H1 (cell line): ENCODE results near the gene EIF4E1B. TPM values are rescaled to one million over a fixed set of nuclear protein-coding genes. Genes with fewer than 3 reads are reported as not detected.

Experiments
- CTCF ChIA-PET: fragments of 300-600 bp; sonication (Branson Sonifier 250); formaldehyde crosslinking; loops from one replicate; lab custom pipeline; 2021; ENCODE audit not compliant: partially characterized antibody; lab: Charles Lee
- POLR2A ChIA-PET: fragments of 300-600 bp; sonication (Branson Sonifier 250); formaldehyde crosslinking; loops from one replicate; lab custom pipeline; 2021; ENCODE audit warnings: inconsistent platforms; ENCODE audit not compliant: partially characterized antibody; lab: Charles Lee
- DNase-seq, 2 experiments: peaks; one replicate each; pipeline versions ENCODE4 v3.0.0 to v3.0.0-alpha.2; 2010 to 2022; ENCODE audit warnings: low spot score in 2 of 2, low read depth in 1 of 2, mixed read lengths in 1 of 2
- FAIRE-seq: peaks from 2 replicates; lab custom pipeline; 2011; peaks lifted over from hg19 to GRCh38; lab: Jason Lieb, UNC
- H2AFZ ChIP-seq: 2 replicates; pipeline ENCODE4 v1.8.1; 2012; ENCODE audit warnings: low read length, inconsistent platforms
- H2AK5ac ChIP-seq: 2 replicates; pipeline ENCODE4 v1.6.1; 2013; ENCODE audit warnings: low read depth, low read length
- H2BK120ac ChIP-seq: replicated peaks from 2 replicates; pipeline ENCODE3; 2013; ENCODE audit warnings: low read depth, low read length, inconsistent platforms
- H2BK12ac ChIP-seq: 2 replicates; pipeline ENCODE4 v1.6.1; 2013; ENCODE audit warnings: low read depth, low read length
- H2BK15ac ChIP-seq: 2 replicates; pipeline ENCODE4 v1.6.1; 2013; ENCODE audit warnings: low read length
- H2BK20ac ChIP-seq: 2 replicates; pipeline ENCODE4 v1.6.1; 2013; ENCODE audit warnings: low read length
- H2BK5ac ChIP-seq: 2 replicates; pipeline ENCODE4 v1.6.1; 2013; ENCODE audit warnings: low read depth, low read length
- H3K14ac ChIP-seq: 2 replicates; pipeline ENCODE4 v1.6.1; 2013; ENCODE audit warnings: inconsistent platforms; ENCODE audit not compliant: insufficient read length
- H3K18ac ChIP-seq: 2 replicates; pipeline ENCODE4 v1.6.1; 2013; ENCODE audit warnings: low read length; ENCODE audit errors: extremely low read depth
- H3K23ac ChIP-seq: 2 replicates; pipeline ENCODE4 v1.6.1; 2013; ENCODE audit warnings: inconsistent platforms; ENCODE audit not compliant: insufficient read length
- H3K23me2 ChIP-seq: 2 replicates; pipeline ENCODE4 v1.6.1; 2013; ENCODE audit warnings: low read depth, low read length
- H3K27ac ChIP-seq: 2 replicates; pipeline ENCODE4 v1.6.1; 2011; ENCODE audit warnings: low read depth, low read length, inconsistent platforms
- H3K27me3 ChIP-seq, 4 experiments: replicated peaks in 1 of 4; 1 replicate in 1 of 4; 2 replicates in 3 of 4; pipeline versions ENCODE4 v1.6.1 to v1.8.1; 2011 to 2013; ENCODE audit warnings: low read length in 3 of 4, mild to moderate bottlenecking in 3 of 4, inconsistent platforms in 2 of 4, mixed read lengths in 2 of 4, moderate library complexity in 1 of 4; ENCODE audit not compliant: control insufficient read depth in 3 of 4, insufficient read depth in 3 of 4; ENCODE audit errors: extremely low read depth in 1 of 4
- H3K36me3 ChIP-seq, 4 experiments: 2 replicates each; pipeline versions ENCODE4 v1.6.1 to v1.8.1; 2011 to 2013; ENCODE audit warnings: mild to moderate bottlenecking in 4 of 4, low read length in 3 of 4, moderate library complexity in 2 of 4, control low read depth in 1 of 4, inconsistent platforms in 1 of 4; ENCODE audit not compliant: insufficient read depth in 4 of 4, control insufficient read depth in 2 of 4
- H3K4ac ChIP-seq: replicated peaks from 2 replicates; pipeline ENCODE3; 2013; ENCODE audit warnings: low read length, low read depth, mixed read lengths, inconsistent platforms; ENCODE audit not compliant: insufficient read length
- H3K4me1 ChIP-seq, 4 experiments: replicated peaks in 1 of 4; 1 replicate in 1 of 4; 2 replicates in 3 of 4; pipeline versions ENCODE4 v1.6.1 to v1.8.1; 2011 to 2013; ENCODE audit warnings: low read length in 3 of 4, inconsistent platforms in 2 of 4, mixed read lengths in 1 of 4; ENCODE audit not compliant: insufficient read depth in 4 of 4, control insufficient read depth in 3 of 4
- H3K4me2 ChIP-seq, 2 experiments: 2 replicates each; pipeline versions ENCODE4 v1.6.1 to v1.8.1; 2011 to 2013; ENCODE audit warnings: low read depth in 2 of 2, low read length in 2 of 2, control low read depth in 1 of 2, inconsistent platforms in 1 of 2, mild to moderate bottlenecking in 1 of 2; ENCODE audit not compliant: insufficient read depth in 1 of 2
- H3K4me3 ChIP-seq, 4 experiments: fragments of 200-600, 300-600 bp in 1 of 4; sonication (generic), shearing (Covaris generic), sonication (Bioruptor Twin) in 1 of 4; 2 replicates each; pipeline versions ENCODE4 v1.5.1 to v1.8.1; 2011 to 2016; ENCODE audit warnings: low read length in 4 of 4, low read depth in 3 of 4, control low read depth in 2 of 4, inconsistent platforms in 2 of 4, mild to moderate bottlenecking in 2 of 4, mixed read lengths in 1 of 4, moderate library complexity in 1 of 4; ENCODE audit not compliant: insufficient read depth in 2 of 4; ENCODE audit errors: extremely low read depth in 1 of 4
- H3K56ac ChIP-seq: replicated peaks from 2 replicates; pipeline ENCODE3; 2013; ENCODE audit warnings: low read depth, mild to moderate bottlenecking, mixed read lengths, low read length, inconsistent platforms; ENCODE audit not compliant: insufficient read length
- H3K79me1 ChIP-seq: 2 replicates; pipeline ENCODE4 v1.6.1; 2013; ENCODE audit warnings: low read depth, low read length, control low read depth
- H3K79me2 ChIP-seq, 2 experiments: 2 replicates each; pipeline versions ENCODE4 v1.6.1 to v1.8.1; 2012 to 2013; ENCODE audit warnings: low read length in 2 of 2, mild to moderate bottlenecking in 2 of 2, inconsistent platforms in 1 of 2; ENCODE audit not compliant: insufficient read depth in 2 of 2, control insufficient read depth in 1 of 2
- H3K9ac ChIP-seq, 4 experiments: replicated peaks in 1 of 4; 1 replicate in 1 of 4; 2 replicates in 3 of 4; pipeline versions ENCODE4 v1.6.1 to v1.8.1; 2011 to 2013; ENCODE audit warnings: low read depth in 3 of 4, low read length in 3 of 4, control low read depth in 2 of 4, mild to moderate bottlenecking in 2 of 4, moderate library complexity in 2 of 4, inconsistent platforms in 1 of 4; ENCODE audit errors: extremely low read depth in 1 of 4
- H3K9me3 ChIP-seq, 2 experiments: 2 replicates each; pipeline versions ENCODE4 v1.6.1 to v1.8.1; 2012 to 2013; ENCODE audit warnings: mild to moderate bottlenecking in 2 of 2, moderate library complexity in 2 of 2, control low read depth in 1 of 2, inconsistent platforms in 1 of 2, low read depth in 1 of 2, low read length in 1 of 2, mixed read lengths in 1 of 2; ENCODE audit not compliant: insufficient read depth in 2 of 2
- H4K20me1 ChIP-seq, 2 experiments: replicated peaks in 1 of 2; 2 replicates each; pipeline versions ENCODE3 to v1.8.1; 2011 to 2013; ENCODE audit warnings: inconsistent platforms in 2 of 2, low read length in 2 of 2, mild to moderate bottlenecking in 1 of 2; ENCODE audit not compliant: insufficient read depth in 2 of 2, control insufficient read depth in 1 of 2
- H4K5ac ChIP-seq: 2 replicates; pipeline ENCODE4 v1.6.1; 2013; ENCODE audit warnings: low read length, low read depth, mixed read lengths, inconsistent platforms; ENCODE audit not compliant: insufficient read length
- H4K8ac ChIP-seq: 2 replicates; pipeline ENCODE4 v1.8.0; 2013; ENCODE audit warnings: mild to moderate bottlenecking, moderate library complexity, low read length, inconsistent platforms; ENCODE audit not compliant: insufficient read depth; ENCODE audit errors: extremely low read depth
- H4K91ac ChIP-seq: replicated peaks from 2 replicates; pipeline ENCODE3; 2013; ENCODE audit warnings: low read length, mixed read lengths, inconsistent platforms; ENCODE audit not compliant: insufficient read length
- EP300 ChIP-seq, 2 experiments: IDR thresholded peaks; 1 replicate in 1 of 2; 2 replicates in 1 of 2; pipeline ENCODE4 v1.6.1; 2011 to 2012; ENCODE audit warnings: low read depth in 2 of 2, low read length in 2 of 2, mild to moderate bottlenecking in 2 of 2, borderline replicate concordance in 1 of 2, inconsistent platforms in 1 of 2, moderate library complexity in 1 of 2
- MAX ChIP-seq: IDR thresholded peaks from 2 replicates; pipeline ENCODE4 v1.6.1; 2012; ENCODE audit warnings: inconsistent platforms
- SP2 ChIP-seq: IDR thresholded peaks from 2 replicates; pipeline ENCODE4 v1.6.1; 2012; ENCODE audit warnings: mild to moderate bottlenecking, low read length, inconsistent platforms
- WGBS, 2 experiments: shearing (Covaris generic) in 1 of 2; methylation state at CpG; one replicate each; pipeline versions ENCODE4 v1.1.6 to v1.1.7; 2013 to 2015; ENCODE audit warnings: low lambda C conversion rate in 2 of 2, mixed read lengths in 2 of 2, inconsistent platforms in 1 of 2, low coverage in 1 of 2, missing lambda C conversion rate in 1 of 2; ENCODE audit not compliant: insufficient replicate concordance in 2 of 2, insufficient coverage in 1 of 2, insufficient read length in 1 of 2; ENCODE audit errors: extremely low coverage in 1 of 2, missing lambda C conversion rate in 1 of 2; 5-methylcytosine and 5-hydroxymethylcytosine counted together
- polyA plus RNA-seq, 7 experiments: library from polyadenylated mRNA; depleted of rRNA in 3 of 7; stranded (reverse) in 5 of 7; unstranded in 2 of 7; fragments of >200 nt in 5 of 7; fragments of 200-250 nt in 2 of 7; gene quantifications; 1 replicate in 5 of 7; 2 replicates in 1 of 7; 4 replicates in 1 of 7; pipeline versions ENCODE4 v1.2.1 to v1.2.3, GENCODE V29; 2011 to 2013; ENCODE audit warnings: missing spikeins in 2 of 7, mixed read lengths in 2 of 7
- total RNA-seq: library from RNA; stranded (reverse); fragmentation: NEBNext Ultra II Directional; extraction: Animal tissue kit (Norgen Biotek cat#: 25700); gene quantifications from 2 replicates; pipeline ENCODE4 v1.2.1, GENCODE V29; 2021

The EIF4E1B gene
- total and polyA plus RNA-seq, 2 of the 8 experiments (the other 6 are each of a cell fraction or from before 2014, with no cell fraction given): 0.97 to 1.3 TPM

GRCh38 chr5:176646707-176647029 is 16.2 kb downstream of the EIF4E1B start:
- peak overlapping the region; percentile 91 for H4K5ac ChIP-seq
- H3K4me2 ChIP-seq: peak overlapping the region; percentile 69 to 76
- H3K14ac ChIP-seq: no peak overlapping the region
- H2BK15ac ChIP-seq: no peak overlapping the region
- FAIRE-seq (no peak), DNase-seq (no peak)
- ChIA-PET POLR2A (interaction anchor here (0.6 to 2.5 kb wide), 7 partner anchors 21 to 297 kb away, joined by 3 to 15 read pairs (median 3); partner anchors contain the start of gene RNF44), CTCF (interaction anchor here (0.6 to 2.3 kb wide), 5 partner anchors 11 to 468 kb away, joined by 3 to 12 read pairs (median 6); no protein-coding TSS in a partner anchor)
- WGBS, 2 experiments: 59% methylated on average over 11 of the region's 11 CpGs; no CpG with 5 or more reads in 1 of the 2 experiments
- H3K79me1 ChIP-seq: peaks cover 16% of the 10 kb centered on the region
- H3K18ac ChIP-seq: peak overlapping the region; percentile 25; the same call in 1 of the 2 replicates
- no peak overlapping the region for H2BK12ac ChIP-seq
- H3K56ac ChIP-seq: peak overlapping the region; percentile 60
- peaks cover 7% of the 10 kb centered on the region; the same call in 1 of the 2 replicates for H3K23me2 ChIP-seq
- peak overlapping the region; percentile 96 for H4K8ac ChIP-seq
- peaks cover 0 to 22% of the 10 kb centered on the region in 2 experiments; a peak in 1 of 4 replicates for H3K79me2 ChIP-seq
- peak overlapping the region; percentile 76; the same call in 1 of the 2 replicates for H2BK5ac ChIP-seq
- no peak overlapping the region for H2AK5ac ChIP-seq
- no peak overlapping the region for H3K4ac ChIP-seq
- H3K9me3 ChIP-seq: no peaks in the 10 kb centered on the region
- H2AFZ ChIP-seq: peak overlapping the region; percentile 93
- H2BK120ac ChIP-seq: peak overlapping the region; percentile 30
- peak overlapping the region in 3 of 4 experiments; percentile 1 to 95 (median 24); a peak in 4 of 8 replicates for H3K4me3 ChIP-seq
- TF ChIP-seq MAX (0 out of 2 replicates have a peak, but pooled peaks have one; percentile 6), EP300 (IDR thresholded peaks at IDR 0.05; ENCODE audit: borderline replicate concordance in 1 of 2, low read depth in 2 of 2, low read length in 2 of 2) (no peak), SP2 (no peak)
- H3K27ac ChIP-seq: no peak overlapping the region; the same call in 1 of the 2 replicates
- H3K27me3 ChIP-seq: no peaks in the 10 kb centered on the region; a peak in 1 of 7 replicates
- no peak overlapping the region for H2BK20ac ChIP-seq
- H3K36me3 ChIP-seq: no peaks in the 10 kb centered on the region
- H3K23ac ChIP-seq: no peak overlapping the region
- peaks cover 0 to 46% (median 26%) of the 10 kb centered on the region in 4 experiments; a peak in 6 of 7 replicates for H3K4me1 ChIP-seq
- H3K9ac ChIP-seq: peak overlapping the region in 2 of 4 experiments; percentile 38 to 51; a peak in 4 of 7 replicates
- peak overlapping the region; percentile 45 for H4K91ac ChIP-seq
- H4K20me1 ChIP-seq: peaks cover 3 to 7% of the 10 kb centered on the region in 2 experiments
